ENCODE measurements around the gene ARSD.
"Not testable (repeated sequence)": the region's sequence is repeated elsewhere in the genome, so short reads cannot be mapped to it uniquely, and the experiment has no call there.

The ARSD gene

GRCh38 chrX:2928583-2929434 lies at the start of gene ARSD:
TSS of gene ARSD (minus strand) at chrX:2929339. CDS start at chrX:2929275, 64 bp downstream.
- DNase-seq, result peak; percentile 69

- not testable (repeated sequence) for DNase-seq
Observed at GRCh38 chrX:2978639-2979038, 49.5 kb upstream of the ARSD start.

- DNase-seq, result no peak
Observed at GRCh38 chrX:2974961-2975360, 45.8 kb upstream of the ARSD start.

- no peak for DNase-seq
Observed at GRCh38 chrX:2972391-2972790, 43.3 kb upstream of the ARSD start.

GRCh38 chrX:2969021-2969420 lies 39.9 kb upstream of the ARSD start:
- DNase-seq, result no peak

- DNase-seq, result peak; percentile 32
Observed at GRCh38 chrX:2967998-2968909, 39.1 kb upstream of the ARSD start.

GRCh38 chrX:2967584-2967983 lies 38.4 kb upstream of the ARSD start:
- no peak for DNase-seq

GRCh38 chrX:2967012-2967411 lies 37.9 kb upstream of the ARSD start:
- no peak for DNase-seq

GRCh38 chrX:2965965-2966364 lies 36.8 kb upstream of the ARSD start:
- DNase-seq, result peak; percentile 48

- not testable (repeated sequence) for DNase-seq
Observed at GRCh38 chrX:2963992-2964794, 35.1 kb upstream of the ARSD start.

- not testable (repeated sequence) for DNase-seq
Observed at GRCh38 chrX:2963449-2963848, 34.3 kb upstream of the ARSD start.

GRCh38 chrX:2962381-2962780 lies 33.2 kb upstream of the ARSD start:
- DNase-seq, result no peak

GRCh38 chrX:2960861-2961515 lies 31.8 kb upstream of the ARSD start:
- no peak for DNase-seq

- no peak for DNase-seq
Observed at GRCh38 chrX:2958199-2958598, 29.1 kb upstream of the ARSD start.

GRCh38 chrX:2955838-2956237 lies 26.7 kb upstream of the ARSD start:
- DNase-seq, result no peak

- DNase-seq, result no peak
Observed at GRCh38 chrX:2955281-2955680, 26.1 kb upstream of the ARSD start.

GRCh38 chrX:2954541-2954940 lies 25.4 kb upstream of the ARSD start:
- no peak for DNase-seq

- not testable (repeated sequence) for DNase-seq
Observed at GRCh38 chrX:2937942-2938341, 8.8 kb upstream of the ARSD start.

- DNase-seq, result peak; percentile 80
Observed at GRCh38 chrX:2934715-2935710, 5.9 kb upstream of the ARSD start.

- peak; percentile 12 for DNase-seq
Observed at GRCh38 chrX:2933125-2933900, 4.2 kb upstream of the ARSD start.
